GM13976 (cell line): ENCODE data around the gene ADGRF5.

ENCODE experiments used
- DNase-seq: peaks from one replicate; pipeline ENCODE4 v3.0.0; 2012; ENCODE audit warnings: low spot score
- CTCF ChIP-seq: IDR thresholded peaks from 2 replicates; pipeline ENCODE4 v1.5.1; 2012; ENCODE audit warnings: borderline replicate concordance, mild to moderate bottlenecking; ENCODE audit not compliant: insufficient read depth; ENCODE audit errors: extremely low read depth, missing control alignments, control extremely low read depth
- in situ Hi-C: fragments of 300-500 bp; cut with MboI; formaldehyde crosslinking; loops from one replicate; pipeline ENCODE4 v1.12.0; 2022; ENCODE audit warnings: low sequenced_read_pairs, mixed read lengths, inconsistent platforms; ENCODE audit not compliant: unreplicated experiment

The ADGRF5 gene

GRCh38 chr6:46828939-46829338 lies 92.8 kb downstream of the ADGRF5 start:
- no peak for TF ChIP-seq CTCF
- no peak for DNase-seq
- in situ Hi-C loops = no loop called here

- in situ Hi-C loops = no loop called here
- TF ChIP-seq CTCF = no peak
- DNase-seq = no peak
Observed at GRCh38 chr6:46821458-46821881, 100.3 kb downstream of the ADGRF5 start.

- DNase-seq = no peak
- TF ChIP-seq CTCF = no peak
- in situ Hi-C loops = no loop called here
Observed at GRCh38 chr6:46819561-46819960, 102.2 kb downstream of the ADGRF5 start.

GRCh38 chr6:46816626-46817025 lies 105.1 kb downstream of the ADGRF5 start:
- in situ Hi-C loops = no loop called here
- TF ChIP-seq CTCF = no peak
- no peak for DNase-seq

- in situ Hi-C loops = no loop called here
- TF ChIP-seq CTCF = no peak
- DNase-seq = no peak
Observed at GRCh38 chr6:46815130-46815529, 106.6 kb downstream of the ADGRF5 start.

GRCh38 chr6:46808806-46809205 lies 112.9 kb downstream of the ADGRF5 start:
- DNase-seq = no peak
- TF ChIP-seq CTCF = no peak
- in situ Hi-C loops = no loop called here
